NCI-H2107 treated with DMSO at 0.1 percent for 48 hours (cell line): ENCODE data around the gene ADGRB3.
A peak's percentile ranks its signal among the peaks of the same experiment; 100 is the strongest.

Experiments
- DNase-seq: peaks from one replicate; lab custom pipeline; 2025; ENCODE audit not compliant: unreplicated experiment; lab: John Stamatoyannopoulos, UW

Gene ADGRB3

DNA sequence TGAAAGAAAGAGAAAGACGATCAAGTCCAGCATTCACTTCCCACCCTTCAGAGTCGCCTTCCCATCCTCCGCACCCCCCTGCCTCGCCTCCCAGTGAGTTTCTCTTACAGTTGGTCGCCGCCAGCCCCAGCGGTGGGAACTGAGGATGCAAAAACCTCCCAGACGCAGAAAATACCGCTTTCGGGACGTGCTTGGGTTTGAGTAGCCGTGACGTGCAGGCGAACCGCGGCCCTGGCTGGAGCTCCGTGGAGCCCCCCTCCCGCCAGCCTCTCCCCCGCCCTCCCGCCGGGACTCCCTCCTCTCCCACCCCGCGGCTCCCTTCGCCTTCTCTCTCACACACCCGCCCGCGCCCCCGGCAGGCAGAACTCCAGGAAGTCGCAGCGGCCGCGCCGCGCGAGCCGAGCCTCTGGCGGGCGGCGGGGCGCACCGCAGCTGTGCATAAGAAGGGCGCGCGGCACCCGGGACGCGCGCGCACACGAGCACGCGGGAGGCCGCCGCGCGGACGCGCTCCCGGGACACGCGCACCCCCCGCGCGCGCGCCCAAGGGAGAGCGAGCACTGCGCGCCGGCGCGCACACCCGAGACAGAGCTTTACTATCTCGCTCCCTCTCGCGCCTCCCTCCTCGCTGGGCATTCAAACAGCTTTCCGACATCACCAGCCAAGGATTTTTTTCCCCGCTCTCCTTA, at the start of gene ADGRB3:
Gene ADGRB3, plus strand, starts transcription at position 557 of the 686 bp plus-strand sequence. CDS start 3,394 bp downstream, outside the sequence.
- DNase-seq = peak; percentile 83

DNA sequence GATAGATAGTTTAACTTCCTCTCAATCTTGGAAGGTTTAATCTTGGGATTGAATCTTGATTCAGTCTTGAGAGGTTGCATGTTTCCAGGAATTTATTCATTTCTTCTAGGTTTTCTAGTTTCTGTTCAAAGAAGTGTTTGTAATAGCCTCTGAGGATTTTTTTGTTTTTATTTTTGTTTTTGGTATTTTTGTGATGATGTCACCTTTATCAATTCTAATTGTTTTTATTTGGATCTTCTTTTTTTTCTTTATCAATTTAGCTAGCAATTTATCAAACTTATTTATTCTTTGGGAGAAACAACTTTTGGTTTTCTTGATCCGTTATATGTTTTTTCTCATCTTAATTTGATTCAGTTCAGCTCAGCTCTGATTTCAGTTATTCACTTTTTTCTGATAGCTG, 41.5 kb upstream of the ADGRB3 start:
- no peak for DNase-seq

DNA sequence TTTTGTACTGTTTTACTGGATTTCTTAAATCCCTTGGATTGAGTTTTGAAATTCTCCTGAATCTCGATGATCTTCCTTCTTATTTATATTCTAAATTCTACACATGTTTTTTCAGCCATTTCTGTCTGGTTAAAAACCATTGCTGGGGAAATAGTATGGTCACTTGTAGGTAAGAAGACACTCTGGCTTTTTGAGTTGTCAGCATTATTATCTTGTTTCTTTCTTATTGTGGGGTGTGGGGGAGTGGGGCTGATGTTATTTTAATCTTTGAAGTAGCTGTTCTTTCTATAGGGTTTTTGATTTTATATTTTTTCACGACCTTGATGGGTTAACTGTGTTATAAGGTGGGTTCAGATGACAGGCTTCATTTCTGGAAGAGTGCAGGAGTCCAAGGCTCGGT, 37.4 kb upstream of the ADGRB3 start:
- DNase-seq = no peak

- DNase-seq = no peak
Observed at GRCh38 chr6:68615938-68616337, 19.1 kb upstream of the ADGRB3 start.

GRCh38 chr6:68625998-68626397, 9.1 kb upstream of the ADGRB3 start:
- DNase-seq = no peak

GRCh38 chr6:68628161-68628560, 6.9 kb upstream of the ADGRB3 start:
- DNase-seq = no peak

DNA sequence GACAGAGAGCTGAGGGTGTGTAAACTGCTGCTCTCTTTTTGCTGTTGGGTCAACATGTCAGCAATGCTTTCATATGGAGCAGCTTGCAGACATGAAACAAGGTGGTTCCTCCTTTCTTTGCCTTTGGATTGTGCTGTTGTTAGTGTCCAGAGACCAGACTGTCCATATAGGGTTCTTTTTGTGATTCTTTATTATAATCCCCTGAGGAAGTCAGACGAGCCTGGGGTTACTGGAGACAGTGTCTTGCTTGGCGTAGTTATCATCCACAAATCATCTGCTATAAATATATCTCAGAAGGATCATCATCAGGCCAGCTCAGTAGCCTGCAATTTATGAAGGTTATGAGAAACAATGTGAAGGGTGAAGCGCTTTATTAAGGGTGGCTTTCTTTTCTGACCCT, 2.3 kb upstream of the ADGRB3 start:
- no peak for DNase-seq

GRCh38 chr6:68633281-68633971, 1.7 kb upstream of the ADGRB3 start:
- no peak for DNase-seq

GRCh38 chr6:68633972-68634725, 933 bp upstream of the ADGRB3 start:
- peak; percentile 75 for DNase-seq

GRCh38 chr6:68635412-68635705, 277 bp downstream of the ADGRB3 start:
- DNase-seq = no peak

GRCh38 chr6:68635706-68636513, 828 bp downstream of the ADGRB3 start:
- DNase-seq = no peak

DNA sequence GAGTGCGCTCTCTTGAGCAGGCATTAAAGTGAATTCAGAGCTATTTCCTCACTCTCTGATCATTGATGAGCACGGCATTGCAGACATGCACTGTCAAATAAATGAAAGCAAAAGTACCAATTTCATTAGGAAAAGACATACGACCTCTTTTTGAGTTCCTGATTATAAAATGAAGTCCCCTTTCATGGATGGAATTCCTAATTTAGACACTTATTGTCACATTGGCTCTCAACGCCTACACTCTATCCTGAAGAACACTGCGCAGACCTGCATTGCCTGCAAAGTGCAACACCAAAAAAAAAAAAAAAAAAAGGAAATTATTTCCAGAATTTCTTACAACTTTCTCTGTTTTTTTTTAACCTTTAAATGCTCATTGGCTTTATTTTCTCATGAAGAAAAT, 1.6 kb downstream of the ADGRB3 start:
- no peak for DNase-seq

GRCh38 chr6:68637071-68637470, 2.0 kb downstream of the ADGRB3 start:
- no peak for DNase-seq

DNA sequence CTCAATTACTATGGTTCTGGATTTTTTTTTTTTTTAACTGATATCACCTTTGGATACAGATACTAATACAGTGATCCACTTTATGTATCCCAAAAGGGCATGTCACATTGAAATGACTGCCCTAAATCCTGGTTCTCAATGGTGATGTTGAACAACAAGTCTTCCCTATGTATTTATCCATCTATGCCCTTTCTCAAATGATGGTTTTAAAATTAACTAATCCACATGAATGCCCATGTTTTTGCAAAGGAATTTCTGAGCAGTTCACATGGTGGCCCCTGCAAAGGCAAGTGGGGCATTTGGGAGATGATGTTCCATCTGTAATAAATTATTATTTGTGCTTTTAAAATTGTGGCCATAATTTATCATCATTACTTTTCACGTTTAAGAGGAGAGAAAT, 2.7 kb downstream of the ADGRB3 start:
- no peak for DNase-seq

DNA sequence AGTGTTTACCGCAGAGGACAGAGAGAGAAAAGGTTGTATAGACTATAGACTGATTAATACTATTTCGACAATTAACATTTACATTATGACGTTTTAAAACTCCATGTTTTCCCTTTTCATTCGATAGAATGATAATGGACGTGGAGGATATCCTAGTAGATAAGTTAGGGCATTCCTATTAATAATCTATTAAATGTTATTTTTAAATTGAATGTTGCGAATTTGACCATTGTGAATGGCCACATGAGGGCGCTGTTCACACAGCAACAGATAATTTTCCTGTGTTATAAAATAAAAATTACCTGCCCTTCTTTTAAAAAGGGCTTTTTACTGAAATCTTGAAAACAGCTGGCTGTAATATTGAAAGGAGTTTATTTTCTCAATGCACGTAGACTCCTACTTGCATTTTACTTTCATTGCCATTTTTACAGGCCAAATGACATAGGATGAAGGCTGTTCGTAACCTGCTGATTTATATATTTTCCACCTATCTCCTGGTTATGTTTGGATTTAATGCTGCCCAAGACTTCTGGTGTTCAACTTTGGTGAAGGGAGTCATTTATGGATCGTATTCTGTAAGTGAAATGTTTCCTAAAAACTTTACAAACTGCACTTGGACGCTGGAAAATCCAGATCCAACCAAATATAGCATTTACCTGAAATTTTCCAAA, 3.3 kb downstream of the ADGRB3 start:
- DNase-seq = peak; percentile 41

GRCh38 chr6:68639211-68639610, 4.1 kb downstream of the ADGRB3 start:
- DNase-seq = peak; percentile 43

DNA sequence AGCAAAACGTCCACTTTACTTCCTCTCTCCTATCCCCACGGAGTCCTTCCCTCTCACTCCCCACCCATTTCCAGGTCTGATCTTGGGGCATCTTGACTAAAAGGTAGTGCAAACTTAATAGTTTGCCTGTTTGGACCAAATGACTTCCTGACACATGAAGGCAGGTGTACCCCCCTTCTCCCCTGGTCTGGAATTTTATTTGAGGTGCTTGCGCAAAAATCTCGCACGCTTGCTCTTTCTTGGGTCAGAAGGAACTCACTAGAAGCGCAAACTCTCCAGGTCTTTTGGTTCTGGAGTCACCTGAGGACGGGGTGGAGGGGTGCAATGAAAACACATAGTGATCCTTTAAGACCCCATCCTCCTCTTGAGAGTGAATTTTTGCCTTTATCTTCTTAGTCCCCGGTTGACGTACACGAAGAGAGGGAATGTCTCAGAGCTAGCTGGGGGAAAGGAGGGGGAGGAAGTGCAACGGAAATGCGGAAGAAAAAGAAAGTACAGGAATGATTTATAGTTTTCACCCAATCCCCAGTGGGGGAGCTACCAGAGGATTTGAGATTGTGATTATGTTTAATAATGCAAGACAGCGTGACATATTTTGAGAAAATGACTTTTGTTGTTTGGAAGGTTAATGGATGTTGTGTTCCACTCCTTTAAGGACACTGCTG, 4.9 kb downstream of the ADGRB3 start:
- DNase-seq = peak; percentile 59

DNA sequence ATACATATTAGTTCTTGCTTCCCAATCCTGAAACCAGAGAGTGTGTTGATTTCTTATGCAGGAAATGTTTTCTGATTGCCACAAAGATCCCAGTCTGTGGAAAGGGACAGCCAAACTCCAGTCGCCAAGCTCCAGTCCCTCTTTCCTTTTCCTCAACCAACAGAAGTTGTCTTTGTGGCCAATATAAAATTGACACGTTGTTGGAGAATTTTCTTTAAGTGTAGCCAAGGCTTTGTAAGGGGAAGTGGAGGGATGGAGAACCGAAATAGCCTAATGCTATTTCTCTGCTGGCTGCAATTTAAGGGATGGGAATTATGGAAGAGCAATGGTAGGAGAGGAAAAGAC, 5.4 kb downstream of the ADGRB3 start:
- peak; percentile 59 for DNase-seq

- DNase-seq = no peak
Observed at GRCh38 chr6:68641172-68641571, 6.1 kb downstream of the ADGRB3 start.

DNA sequence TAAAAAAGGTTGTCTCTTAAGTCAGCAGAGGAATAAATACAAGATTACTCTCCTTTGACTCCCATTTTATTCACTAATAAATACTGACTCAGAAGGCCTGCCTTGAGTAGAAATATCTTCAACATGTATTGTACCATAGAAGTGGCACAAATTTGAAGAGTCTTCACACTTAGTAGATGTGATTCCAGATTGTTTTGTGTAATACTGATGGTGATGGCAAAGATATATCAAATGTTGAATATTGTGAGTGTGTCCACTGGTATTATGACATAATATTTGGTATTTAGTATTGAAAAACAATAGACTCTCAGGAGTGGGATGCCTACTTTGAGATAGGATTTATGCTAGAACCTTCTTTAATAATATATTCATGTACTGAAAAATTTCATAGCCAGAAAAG, 7.0 kb downstream of the ADGRB3 start:
- DNase-seq = no peak
